ENCODE measurements around the gene GALNTL6.
"Not testable (repeated sequence)": the region's sequence is repeated elsewhere in the genome, so short reads cannot be mapped to it uniquely, and the experiment has no call there.

GALNTL6 gene

DNA sequence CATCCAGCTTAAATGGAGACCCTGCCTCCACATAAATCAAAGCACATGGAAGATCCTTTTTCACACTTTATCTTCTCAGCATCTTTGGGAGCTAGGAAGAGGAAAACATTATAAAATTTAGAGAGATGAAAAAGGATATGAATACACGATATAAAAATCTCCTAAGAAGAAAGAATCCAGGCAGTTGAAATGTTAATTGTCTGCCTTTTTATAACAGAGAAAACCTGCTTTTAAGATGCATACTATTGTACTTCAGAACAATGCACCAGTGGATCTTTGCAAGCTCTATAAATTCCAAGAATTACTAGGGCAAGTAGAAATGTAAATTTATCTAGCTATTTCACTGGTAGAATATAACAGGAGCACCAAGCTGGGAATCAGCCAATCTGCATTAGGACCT lies 1055.1 kb downstream of the GALNTL6 start:
- no peak for DNase-seq (ENCODE audit: low read depth)

DNA sequence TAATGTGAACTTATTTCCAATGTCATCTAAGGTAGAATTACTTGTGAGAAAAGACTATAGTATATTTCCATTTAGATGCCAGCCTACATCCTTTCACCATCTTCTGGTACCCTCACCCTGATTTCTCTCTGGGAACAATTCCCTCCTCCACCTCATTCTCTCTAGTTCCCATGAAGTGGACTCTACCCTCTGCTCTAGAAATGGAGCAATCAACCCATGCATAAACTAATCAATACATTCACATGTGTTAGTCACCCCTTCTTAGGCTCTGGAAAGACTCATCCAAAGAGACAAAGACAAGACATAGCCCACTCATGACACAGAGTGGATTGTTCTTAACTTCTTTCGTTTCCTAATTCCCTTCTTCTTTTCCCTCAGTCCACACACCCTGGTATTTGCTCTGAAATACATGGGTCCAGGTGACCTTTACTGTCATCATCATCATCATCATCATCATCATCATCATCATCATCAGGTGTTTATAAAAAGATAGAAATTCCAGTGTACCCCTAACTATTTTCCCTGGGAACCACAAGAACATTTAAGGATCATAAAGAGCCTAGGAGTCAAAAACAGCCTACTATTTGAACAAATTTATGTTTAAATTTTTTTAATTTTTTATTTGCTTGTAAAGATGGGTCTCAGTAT lies 1056.5 kb downstream of the GALNTL6 start:
- DNase-seq (ENCODE audit: low read depth), result no peak

DNA sequence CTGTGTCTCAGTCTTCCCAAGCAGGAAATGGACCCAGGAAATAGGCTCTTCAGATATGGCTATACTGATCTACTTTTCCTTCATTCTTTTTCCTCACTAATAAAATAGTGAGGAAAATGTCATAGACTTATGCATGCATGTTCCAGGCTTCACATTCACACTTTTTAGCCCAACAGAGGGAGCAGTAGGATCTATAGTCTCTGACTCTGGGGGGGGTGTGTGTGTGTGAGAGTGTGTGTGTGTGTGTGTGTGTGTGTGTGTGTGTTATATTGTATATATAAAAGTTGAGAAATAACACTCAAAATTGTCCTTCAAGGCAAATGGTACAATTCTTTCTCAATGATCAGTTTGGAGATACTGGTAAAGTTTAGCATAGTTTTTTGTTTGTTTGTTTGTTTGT lies 1058.2 kb downstream of the GALNTL6 start:
- no peak for DNase-seq (ENCODE audit: low read depth)

DNA sequence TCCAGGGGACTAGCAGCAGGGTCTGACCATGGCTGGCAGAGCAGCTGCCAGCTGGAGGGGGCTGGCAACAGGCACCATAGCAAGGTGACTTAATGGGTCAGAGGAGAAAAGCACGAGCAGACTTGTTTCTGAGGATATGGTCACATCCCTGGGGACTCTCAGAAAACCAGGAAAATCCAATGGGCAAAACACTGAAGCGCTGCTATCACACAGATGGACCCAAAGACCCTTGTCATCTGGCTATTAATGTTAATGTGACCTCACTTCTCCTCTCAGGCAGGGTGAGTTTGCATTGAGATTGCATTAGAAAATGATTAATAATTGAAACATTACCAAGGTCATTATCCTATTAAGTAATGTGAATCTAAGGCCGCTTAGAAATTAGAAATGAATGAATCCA lies 1061.7 kb downstream of the GALNTL6 start:
- DNase-seq (ENCODE audit: low read depth), result no peak

DNA sequence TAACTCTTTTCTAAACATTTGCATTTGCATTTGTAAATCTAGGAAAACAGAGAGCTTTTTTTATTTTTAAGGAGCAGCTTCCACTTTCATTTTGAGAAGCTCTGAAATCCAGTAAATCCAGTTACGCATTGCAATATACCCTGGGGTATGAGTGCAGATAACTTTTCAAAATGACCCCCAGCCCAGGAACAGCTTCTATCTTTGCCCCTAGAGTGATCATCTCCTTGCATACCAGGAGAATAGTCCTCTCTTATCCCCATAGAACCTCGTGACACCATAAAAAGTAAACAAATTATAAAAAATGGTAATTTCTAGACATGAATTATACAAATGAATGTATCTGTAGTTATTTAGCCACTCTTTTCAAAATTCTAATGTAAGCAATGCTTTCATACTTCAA lies 1063.2 kb downstream of the GALNTL6 start:
- DNase-seq (ENCODE audit: low read depth), result no peak

DNA sequence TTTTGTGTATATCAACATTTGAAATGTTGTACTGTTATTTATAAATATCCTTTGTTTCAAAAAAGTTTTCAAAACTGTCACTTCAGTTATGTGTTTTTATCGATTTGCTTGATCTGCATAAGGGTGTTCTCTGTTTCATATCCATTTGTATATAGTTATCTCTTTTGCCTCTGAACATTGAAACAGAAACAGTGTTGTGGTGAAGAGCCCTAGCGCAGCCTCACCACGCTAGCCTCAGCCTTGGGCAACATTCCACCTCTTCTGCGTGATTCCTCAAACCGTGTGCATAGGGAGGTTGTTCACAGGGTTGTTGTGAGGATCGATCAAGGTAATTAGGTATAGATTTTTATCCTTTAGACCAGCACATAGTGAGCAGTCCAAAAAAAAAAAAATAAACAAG lies 1068.4 kb downstream of the GALNTL6 start:
- no peak for DNase-seq (ENCODE audit: low read depth)

DNA sequence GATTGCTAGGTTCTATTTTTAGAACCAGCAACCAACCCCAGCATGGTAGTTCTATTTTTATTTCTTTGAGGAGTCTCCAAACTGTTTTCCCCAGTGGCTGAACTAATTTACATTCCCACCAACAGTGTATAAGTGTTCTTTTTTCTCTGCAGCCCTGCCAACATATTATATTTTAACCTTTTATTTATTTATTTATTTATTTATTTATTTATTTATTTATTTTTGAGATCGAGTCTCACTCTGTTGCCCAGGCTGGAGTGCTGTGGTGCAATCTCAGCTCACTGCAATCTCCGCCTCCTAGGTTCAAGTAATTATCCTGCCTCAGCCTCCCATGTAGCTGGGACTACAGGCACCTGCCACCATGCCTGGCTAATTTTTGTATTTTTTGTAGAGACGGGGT lies 1074.2 kb downstream of the GALNTL6 start:
- DNase-seq (ENCODE audit: low read depth), result not testable (repeated sequence)

DNA sequence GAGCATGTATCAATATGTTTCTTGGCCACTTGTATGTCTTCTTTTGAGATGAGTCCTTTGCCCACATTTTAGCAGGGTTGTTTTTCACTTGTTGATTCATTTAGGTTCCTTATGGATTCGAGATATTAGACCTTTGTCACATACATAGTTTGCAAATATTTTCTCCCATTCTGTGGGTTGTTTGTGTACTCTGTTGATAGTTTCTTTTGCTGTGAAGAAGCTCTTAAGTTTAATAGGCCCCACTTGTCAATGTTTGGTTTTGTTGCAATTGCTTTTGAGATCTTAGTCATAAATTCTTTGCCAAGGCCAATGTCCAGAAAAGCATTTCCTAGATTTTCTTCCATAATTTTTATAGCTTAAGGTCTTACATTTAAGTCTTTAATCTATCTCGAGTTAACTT lies 1074.8 kb downstream of the GALNTL6 start:
- DNase-seq (ENCODE audit: low read depth), result no peak

DNA sequence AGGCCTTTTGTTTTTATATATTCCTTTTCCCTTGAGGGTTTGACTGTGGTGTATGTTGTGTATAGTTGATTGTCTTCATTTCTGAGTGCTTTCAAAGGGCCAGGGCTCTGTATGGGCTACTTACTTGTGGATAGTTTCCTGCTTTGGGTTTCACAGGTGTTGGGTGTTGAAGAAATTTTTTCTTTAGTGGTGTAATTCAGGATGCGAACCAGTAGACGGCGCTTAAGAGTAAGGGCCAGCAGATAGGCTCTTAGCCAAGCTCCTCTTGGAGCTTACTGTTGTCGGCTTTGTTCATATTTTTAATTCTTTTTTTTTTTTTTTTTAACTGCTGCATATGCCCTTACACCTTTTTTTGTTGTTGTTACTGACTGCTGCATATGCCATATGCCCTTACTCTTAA lies 1079.1 kb downstream of the GALNTL6 start:
- no peak for DNase-seq (ENCODE audit: low read depth)

DNA sequence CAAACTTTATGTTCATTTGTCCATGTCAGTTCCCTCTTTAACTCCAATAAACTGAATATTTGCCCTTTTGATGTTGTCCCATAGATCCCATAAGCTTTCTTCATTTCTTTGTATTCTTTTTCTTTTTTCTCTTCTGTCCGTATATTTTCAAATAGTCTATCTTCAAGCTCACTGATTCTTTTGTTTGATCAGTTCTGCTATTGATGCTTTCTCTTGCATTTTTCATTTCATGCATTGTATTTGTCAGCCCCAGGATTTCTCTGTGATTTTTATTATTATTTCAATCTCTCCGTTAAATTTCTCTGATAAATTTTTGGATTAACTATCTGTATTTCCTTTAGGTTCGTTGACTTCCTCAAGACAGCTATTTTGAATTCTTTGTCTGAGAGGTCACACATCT lies 1082.5 kb downstream of the GALNTL6 start:
- no peak for DNase-seq (ENCODE audit: low read depth)

DNA sequence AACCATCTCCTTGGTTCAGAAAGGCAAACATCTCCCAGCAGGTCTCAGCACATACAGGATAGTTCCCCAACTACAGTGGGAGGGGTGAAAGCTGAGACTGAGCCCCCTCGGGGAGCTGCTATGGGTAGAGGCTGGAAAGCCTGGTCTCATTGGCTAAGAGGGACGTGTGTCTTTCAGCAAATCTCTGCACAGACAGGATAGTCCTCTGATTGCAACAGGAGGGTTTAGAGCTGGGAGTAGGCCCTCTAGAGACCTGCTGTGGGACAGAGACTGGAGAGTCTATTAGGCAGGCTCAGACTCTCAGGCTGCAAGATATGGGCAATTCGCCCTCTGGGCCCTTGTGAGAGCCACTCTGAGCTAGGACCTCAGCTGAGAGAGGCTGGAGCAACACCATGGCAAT lies 1083.8 kb downstream of the GALNTL6 start:
- DNase-seq (ENCODE audit: low read depth), result no peak

DNA sequence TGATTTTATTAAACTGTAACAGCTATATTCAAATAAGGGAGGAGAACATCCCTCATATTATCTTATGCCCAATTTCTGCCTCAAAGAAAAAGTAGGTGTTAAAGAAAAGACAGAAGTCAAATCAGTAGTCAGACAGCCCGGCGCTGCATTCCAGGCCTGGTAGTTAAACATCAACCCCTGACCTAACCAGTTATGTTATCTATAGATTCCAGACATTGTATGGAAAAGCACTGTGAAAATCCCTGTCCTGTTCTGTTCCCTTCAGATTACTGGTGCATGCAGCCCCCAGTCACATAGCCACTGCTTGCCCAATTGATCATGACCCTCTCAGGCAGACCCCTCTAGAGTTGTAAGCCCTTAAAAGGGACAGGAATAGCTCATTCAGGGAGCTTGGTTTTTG lies 1085.5 kb downstream of the GALNTL6 start:
- DNase-seq (ENCODE audit: low read depth), result no peak

DNA sequence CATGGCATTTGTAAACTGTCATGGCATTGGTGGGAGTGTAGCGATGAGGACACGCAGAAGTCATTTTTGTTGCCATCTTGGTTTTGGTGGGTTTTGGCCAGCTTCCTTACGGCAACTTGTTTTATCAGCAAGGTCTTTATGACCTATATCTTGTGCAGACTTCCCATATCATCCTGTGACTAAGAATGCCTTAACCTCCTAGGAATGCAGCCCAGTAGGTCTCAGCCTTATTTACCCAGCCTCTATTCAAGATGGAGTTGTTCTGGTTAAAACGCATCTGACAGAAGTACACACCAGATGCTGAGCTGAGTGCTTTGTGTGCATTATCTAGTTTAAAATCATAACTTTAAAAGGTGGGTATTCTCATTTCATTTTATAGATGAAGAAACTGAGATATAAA lies 1086.7 kb downstream of the GALNTL6 start:
- DNase-seq (ENCODE audit: low read depth), result no peak

DNA sequence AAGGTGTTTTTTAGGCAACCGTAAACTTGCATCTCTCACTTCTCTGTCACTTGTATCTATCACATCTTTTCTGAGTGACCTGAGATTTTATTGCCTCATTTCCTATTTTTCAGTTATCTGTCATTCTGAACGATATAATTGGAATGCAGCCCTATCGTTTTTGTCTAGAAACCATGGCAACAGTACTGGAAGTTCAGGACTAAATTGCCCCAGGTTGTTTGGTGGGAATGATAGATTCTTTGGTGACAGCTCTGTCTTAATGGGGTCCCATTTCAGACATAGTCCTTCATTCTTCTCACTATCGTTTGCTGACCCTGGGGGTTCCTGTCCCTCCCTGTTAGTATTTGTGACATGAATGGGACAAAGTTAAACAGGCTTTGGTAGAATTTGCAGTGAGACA lies 1087.7 kb downstream of the GALNTL6 start:
- DNase-seq (ENCODE audit: low read depth), result no peak

DNA sequence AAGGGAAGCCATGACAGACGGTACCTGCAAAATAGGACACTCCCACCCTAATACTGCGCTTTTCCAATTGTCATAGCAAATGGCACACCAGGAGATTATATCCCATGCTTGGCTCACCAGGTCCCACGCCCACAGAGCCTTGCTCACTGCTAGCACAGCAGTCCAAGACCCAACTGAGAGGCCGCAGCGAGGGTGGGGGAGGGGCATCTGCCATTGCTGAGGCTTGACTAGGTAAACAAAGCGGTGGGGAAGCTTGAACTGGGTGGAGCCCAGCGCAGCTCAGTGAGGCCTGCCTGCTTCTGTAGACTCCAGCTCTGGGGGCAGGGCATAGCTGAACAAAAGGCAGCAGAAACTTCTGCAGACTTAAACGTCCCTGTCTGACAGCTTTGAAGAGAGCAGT lies 1099.3 kb downstream of the GALNTL6 start:
- not testable (repeated sequence) for DNase-seq (ENCODE audit: low read depth)

DNA sequence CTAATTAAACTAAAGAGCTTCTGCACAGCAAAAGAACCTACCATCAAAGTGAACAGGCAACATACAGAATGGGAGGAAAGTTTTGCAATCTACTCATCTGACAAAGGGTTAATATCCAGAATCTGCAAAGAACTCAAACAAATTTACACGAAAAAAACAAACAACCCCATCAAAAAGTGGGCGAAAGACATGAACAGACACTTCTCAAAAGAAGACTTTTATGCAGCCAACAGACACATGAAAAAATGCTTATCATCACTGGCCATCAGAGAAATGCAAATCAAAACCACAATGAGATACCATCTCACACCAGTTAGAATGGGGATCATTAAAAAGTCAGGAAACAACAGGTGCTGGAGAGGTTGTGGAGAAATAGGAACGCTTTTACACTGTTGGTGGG lies 1104.2 kb downstream of the GALNTL6 start:
- DNase-seq (ENCODE audit: low read depth), result not testable (repeated sequence)

DNA sequence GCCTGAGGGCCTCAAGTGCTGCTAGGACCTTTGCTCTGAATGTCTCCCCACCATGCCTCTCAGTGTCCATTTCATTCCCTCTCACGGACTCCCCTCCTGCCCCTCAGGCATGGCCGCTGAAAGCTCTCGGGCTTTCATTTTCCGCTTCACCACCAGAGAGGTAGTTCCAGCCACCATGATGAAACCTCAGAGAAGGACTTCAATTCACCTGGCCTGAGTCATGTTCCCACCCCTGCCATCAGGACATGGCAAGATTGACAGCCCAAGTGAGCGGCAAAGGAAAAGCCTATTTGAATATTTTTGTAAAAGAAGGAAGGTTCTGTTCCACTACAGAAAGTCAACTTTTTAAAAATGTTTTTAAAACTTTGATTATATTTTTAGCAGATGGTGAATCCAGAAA lies 1106.1 kb downstream of the GALNTL6 start:
- DNase-seq (ENCODE audit: low read depth), result no peak

DNA sequence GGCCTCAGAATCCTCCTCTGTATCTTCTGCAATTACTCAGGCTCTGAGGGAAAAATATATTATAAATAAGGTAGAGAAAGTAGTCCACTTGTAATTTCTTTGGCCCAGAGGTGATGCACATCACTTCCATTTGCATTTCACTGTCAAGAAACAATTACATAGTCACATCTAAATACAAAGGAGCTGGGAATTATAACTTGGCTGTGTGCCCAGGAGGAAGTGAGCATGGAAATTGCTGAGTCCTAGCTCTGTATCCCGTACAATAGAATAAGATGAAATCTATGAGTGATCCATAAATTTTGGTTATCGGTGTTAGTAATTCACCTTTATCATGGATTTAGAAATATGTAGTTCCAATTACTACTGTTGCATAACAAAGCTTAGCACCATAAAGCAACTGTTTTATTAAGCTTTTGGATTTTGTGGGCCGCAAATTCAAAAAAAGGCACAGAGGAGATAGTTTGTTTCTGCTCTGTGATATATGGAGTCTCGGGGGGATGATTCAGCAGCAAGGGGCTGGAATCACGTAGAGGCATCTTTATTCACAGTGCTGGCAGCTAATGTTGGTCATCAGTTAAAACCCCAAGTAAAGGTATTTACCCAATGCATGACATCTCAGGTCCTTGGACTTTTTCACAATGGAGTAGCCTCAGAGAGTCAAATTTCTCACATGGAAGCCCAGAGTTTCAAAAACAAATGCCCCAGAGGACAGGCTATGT lies 1114.1 kb downstream of the GALNTL6 start:
- no peak for DNase-seq (ENCODE audit: low read depth)

DNA sequence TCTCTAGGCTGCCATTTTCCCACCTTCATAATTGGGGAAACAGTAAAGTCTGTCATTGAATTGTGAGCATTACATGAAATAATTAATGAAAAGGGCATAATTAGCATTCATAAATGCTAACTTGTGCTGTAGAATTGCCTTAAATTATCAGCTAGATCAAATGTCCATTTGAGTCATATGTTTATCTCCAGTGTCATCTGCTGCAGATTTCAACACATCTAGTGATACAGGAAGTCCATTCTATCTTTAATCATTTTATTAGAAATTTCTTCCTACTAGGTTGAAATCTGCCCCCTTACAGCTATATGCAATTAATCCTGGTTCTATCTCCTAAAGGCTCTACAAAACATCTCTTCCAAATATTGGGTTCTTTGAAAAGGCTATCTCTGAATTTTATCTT lies 1115.1 kb downstream of the GALNTL6 start:
- no peak for DNase-seq (ENCODE audit: low read depth)

DNA sequence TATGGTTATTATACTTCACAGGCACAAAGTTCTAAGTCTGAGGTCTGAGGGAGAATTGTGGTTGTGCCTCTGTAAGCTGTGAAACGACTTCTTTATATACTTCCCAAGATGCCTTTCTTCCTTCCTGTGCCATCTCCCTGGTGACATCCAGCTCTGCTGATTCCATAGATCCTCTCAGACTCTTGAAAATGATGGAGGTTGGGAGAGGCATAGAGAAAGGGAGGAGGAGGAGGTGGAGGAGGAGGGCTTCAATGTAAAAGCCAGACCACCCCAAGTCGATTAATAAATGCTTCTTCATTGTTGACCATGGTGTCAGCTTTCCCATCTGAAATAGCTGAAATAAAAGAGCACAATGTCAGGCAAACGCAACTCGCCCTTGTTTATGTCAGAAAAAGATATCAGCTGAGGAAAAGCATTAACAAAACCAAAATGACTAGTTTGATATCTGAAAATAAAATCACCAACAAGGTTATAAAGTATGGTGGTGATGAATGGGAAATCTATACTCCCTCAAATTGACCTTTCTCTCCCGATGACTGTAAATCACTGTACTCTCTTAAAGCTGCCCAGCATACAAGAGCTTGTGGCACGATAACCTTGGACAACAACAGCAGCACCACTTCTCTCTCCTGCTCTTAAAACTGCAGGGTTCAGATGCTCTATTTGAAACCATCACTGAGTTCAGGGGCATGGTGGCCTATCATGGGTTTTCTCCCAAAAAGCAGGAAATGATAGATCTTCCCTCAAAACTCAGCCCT lies 1125.0 kb downstream of the GALNTL6 start:
- DNase-seq (ENCODE audit: low read depth), result no peak

DNA sequence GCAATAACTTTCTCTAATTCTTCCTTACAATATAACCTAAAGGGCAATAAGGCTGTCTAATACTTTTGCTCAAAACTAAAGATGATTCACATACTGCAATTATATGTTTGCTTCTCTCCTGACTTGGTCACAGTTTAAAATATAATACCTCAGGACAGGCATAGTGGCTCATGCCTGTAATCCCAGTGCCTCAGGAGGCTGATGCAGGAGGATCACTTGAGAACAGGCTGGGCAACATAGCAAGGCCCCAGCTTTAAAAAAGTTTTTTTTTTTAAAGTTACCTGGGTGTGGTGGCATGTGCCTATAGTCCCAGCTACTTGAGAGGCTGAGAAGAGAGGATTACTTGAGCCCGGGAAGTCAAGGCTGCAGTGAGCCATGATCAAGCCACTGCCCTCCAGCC lies 1125.7 kb downstream of the GALNTL6 start:
- DNase-seq (ENCODE audit: low read depth), result no peak

DNA sequence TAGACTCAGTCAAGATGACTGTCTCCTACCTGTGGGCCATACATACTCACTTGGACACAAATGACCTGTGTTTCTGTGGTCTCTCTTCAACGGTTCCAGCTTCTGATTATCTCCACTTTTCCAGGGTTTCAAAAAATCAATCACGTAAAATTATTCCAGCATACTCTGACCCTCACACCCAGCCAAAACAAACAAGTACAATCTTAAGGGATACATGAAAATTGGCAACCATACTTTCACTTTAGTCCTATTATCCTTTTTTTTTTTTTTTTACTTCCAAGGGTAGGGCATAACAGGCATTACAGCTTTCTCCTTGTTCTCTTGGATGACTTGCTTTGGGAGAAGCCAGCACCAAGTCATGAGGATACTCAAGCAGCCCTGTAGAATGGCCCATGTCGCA lies 1129.6 kb downstream of the GALNTL6 start:
- DNase-seq (ENCODE audit: low read depth), result no peak

DNA sequence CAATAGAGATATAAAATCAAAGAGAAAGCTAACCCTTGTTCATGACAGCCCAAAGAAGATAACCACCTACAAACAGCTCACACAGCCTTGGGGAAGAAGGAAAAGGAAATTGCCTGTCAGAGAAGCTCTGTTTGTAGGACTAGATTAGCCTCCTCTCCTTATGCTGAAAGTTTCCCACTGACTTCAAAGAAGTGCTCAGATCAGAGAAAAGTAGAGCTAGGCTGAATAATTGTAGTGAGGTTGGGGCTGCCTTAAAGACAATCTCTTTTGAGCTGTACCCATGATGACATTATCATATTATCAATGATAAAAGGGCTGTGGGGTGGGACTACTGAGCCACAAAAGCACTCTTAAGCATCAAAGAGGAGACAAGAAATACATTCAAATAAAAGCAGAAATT lies 1132.4 kb downstream of the GALNTL6 start:
- no peak for DNase-seq (ENCODE audit: low read depth)
